OCI-LY7 (cell line): ENCODE results near the gene EIF4B.

Source experiments
- CTCF ChIP-seq: fragments of 200-600 bp; sonication (generic); conservative IDR thresholded peaks from 2 replicates; pipeline ENCODE4 v1.5.1; 2014; ENCODE audit warnings: mild to moderate bottlenecking, antibody characterized with exemption, low read length, moderate library complexity, mixed read lengths
- EZH2phosphoT487 ChIP-seq: fragments of 200-600 bp; sonication (generic); IDR thresholded peaks from 2 replicates; pipeline ENCODE4 v1.6.1; 2018; ENCODE audit warnings: low read depth, borderline replicate concordance, mild to moderate bottlenecking, mixed run types, antibody characterized with exemption, low read length, moderate library complexity, mixed read lengths

GRCh38 chr12:53047221-53048032, 41.2 kb downstream of the EIF4B start:
- TF ChIP-seq CTCF, result no peak
- TF ChIP-seq EZH2phosphoT487, result no peak
